Spleen (tissue), 7 donors: ENCODE data around the gene OSBPL8.
"Not testable (repeated sequence)": the region's sequence is repeated elsewhere in the genome, so short reads cannot be mapped to it uniquely, and the experiment has no call there.

Experiments
- CTCF ChIP-seq, 11 experiments: fragments of 200-600 bp in 7 of 11; fragments of 450-650 bp in 4 of 11; sonication (generic) in 4 of 11; IDR thresholded peaks in 8 of 11; conservative IDR thresholded peaks in 3 of 11; 1 replicate in 7 of 11; 2 replicates in 4 of 11; pipeline versions ENCODE4 v1.4.0 to v1.8.0; 2016 to 2021; ENCODE audit warnings: antibody characterized with exemption in 11 of 11, inconsistent platforms in 4 of 11, mild to moderate bottlenecking in 1 of 11
- POLR2A ChIP-seq, 3 donors: fragments of 450-650 bp; IDR thresholded peaks; one replicate each; pipeline ENCODE4 v1.5.1; 2017; ENCODE audit warnings: antibody characterized with exemption in 3 of 3, mild to moderate bottlenecking in 1 of 3
- POLR2AphosphoS5 ChIP-seq, 3 donors: sonication (generic); formaldehyde crosslinking; IDR thresholded peaks; one replicate each; pipeline ENCODE4 v1.5.1; 2017; ENCODE audit warnings: antibody characterized with exemption in 3 of 3
- donor health status: DM: no; HTN: no; CAD: no; lungs with moderate emphysema.
- donor health status: DM: no; HTN: no; CAD: no.
- donor health status: DM: no; HTN: no; CAD: no.

GRCh38 chr12:76499136-76499535 lies 60.4 kb downstream of the OSBPL8 start:
- not testable (repeated sequence) for TF ChIP-seq POLR2AphosphoS5 (IDR thresholded peaks at IDR 0.05); POLR2A (IDR thresholded peaks at IDR 0.05); CTCF (IDR thresholded peaks at IDR 0.05 in 8 of 11, conservative IDR thresholded peaks at IDR 0.05 in 3 of 11)
